IMR-90 (cell line): Measurements from ENCODE around the gene ZNF212. TPM values are rescaled to one million over a fixed set of nuclear protein-coding genes. Genes with fewer than 3 reads are reported as not detected.

Experiments
- ATAC-seq: fragments of 200-7000 bp; cut with Tn5 transposase; 2 replicates; pipeline ENCODE4 v1.9.1; 2020; ENCODE audit warnings: low read depth, mild to moderate bottlenecking, moderate library complexity
- BruUV-seq: library from RNA; stranded (reverse); fragments of 400-500 nt; replicated peaks from 2 replicates; lab custom pipeline; 2021; lab: Mats Ljungman, UMichigan
- CTCF ChIA-PET: fragments of 300-600 bp; formaldehyde crosslinking; extraction: SDS; loops from one replicate; lab custom pipeline; 2021; ENCODE audit warnings: antibody characterized with exemption; lab: Yijun Ruan, JAX
- POLR2A ChIA-PET: fragments of 300-600 bp; sonication (Branson Sonifier 250); formaldehyde crosslinking; loops from one replicate; lab custom pipeline; 2022; ENCODE audit warnings: antibody characterized with exemption; ENCODE audit not compliant: unreplicated experiment; lab: Charles Lee
- DNase-seq: peaks from one replicate; pipeline ENCODE4 v3.0.0; 2013
- H2AFZ ChIP-seq: replicated peaks from 2 replicates; pipeline ENCODE3; 2013; ENCODE audit warnings: low read length, mild to moderate bottlenecking; ENCODE audit not compliant: poor library complexity
- H2AK5ac ChIP-seq: 2 replicates; pipeline ENCODE4 v1.6.1; 2013; ENCODE audit warnings: low read depth, low read length, inconsistent platforms
- H2AK9ac ChIP-seq: replicated peaks from 2 replicates; pipeline ENCODE3; 2013; ENCODE audit warnings: mild to moderate bottlenecking, low read depth, low read length, moderate library complexity; ENCODE audit not compliant: poor library complexity
- H2BK120ac ChIP-seq: 2 replicates; pipeline ENCODE4 v1.6.1; 2013; ENCODE audit warnings: low read depth, low read length, inconsistent platforms
- H2BK15ac ChIP-seq: 3 replicates; pipeline ENCODE4 v1.6.1; 2013; ENCODE audit warnings: low read depth, low read length, inconsistent platforms
- H2BK20ac ChIP-seq: 2 replicates; pipeline ENCODE4 v1.6.1; 2013; ENCODE audit warnings: low read depth, mild to moderate bottlenecking, inconsistent platforms, low read length, moderate library complexity
- H2BK5ac ChIP-seq: 2 replicates; pipeline ENCODE4 v1.6.1; 2013; ENCODE audit warnings: mild to moderate bottlenecking, low read depth, low read length, inconsistent platforms; ENCODE audit not compliant: poor library complexity, severe bottlenecking
- H3K14ac ChIP-seq: replicated peaks from 2 replicates; pipeline ENCODE4 v1.6.1; 2013; ENCODE audit warnings: low read depth, low read length, inconsistent platforms
- H3K18ac ChIP-seq: 2 replicates; pipeline ENCODE4 v1.6.1; 2013; ENCODE audit warnings: low read depth, low read length, control low read depth
- H3K23ac ChIP-seq: 2 replicates; pipeline ENCODE4 v1.6.1; 2013; ENCODE audit warnings: low read depth, low read length, inconsistent platforms
- H3K27ac ChIP-seq: 2 replicates; pipeline ENCODE4 v1.5.1; 2013; ENCODE audit warnings: mild to moderate bottlenecking, control low read depth, low read length; ENCODE audit not compliant: insufficient read depth
- H3K27me3 ChIP-seq: 2 replicates; pipeline ENCODE4 v1.6.1; 2013; ENCODE audit warnings: low read length; ENCODE audit not compliant: control insufficient read depth, insufficient read depth
- H3K36me3 ChIP-seq: 2 replicates; pipeline ENCODE4 v1.6.1; 2013; ENCODE audit warnings: low read length, mixed read lengths; ENCODE audit not compliant: control insufficient read depth, insufficient read depth
- H3K4ac ChIP-seq: 2 replicates; pipeline ENCODE4 v1.6.1; 2013; ENCODE audit warnings: low read depth, low read length, inconsistent platforms
- H3K4me1 ChIP-seq: 2 replicates; pipeline ENCODE4 v1.6.1; 2013; ENCODE audit warnings: low read length, mixed read lengths; ENCODE audit not compliant: control insufficient read depth, insufficient read depth
- H3K4me2 ChIP-seq: 2 replicates; pipeline ENCODE4 v1.6.1; 2013; ENCODE audit warnings: low read depth, mild to moderate bottlenecking, control low read depth, low read length, moderate library complexity
- H3K4me3 ChIP-seq: 2 replicates; pipeline ENCODE4 v1.5.1; 2013; ENCODE audit warnings: low read depth, mild to moderate bottlenecking, control low read depth, low read length, moderate library complexity; ENCODE audit not compliant: insufficient read depth
- H3K56ac ChIP-seq: 2 replicates; pipeline ENCODE4 v1.6.1; 2013; ENCODE audit warnings: low read length, inconsistent platforms; ENCODE audit not compliant: insufficient read depth; ENCODE audit errors: extremely low read depth
- H3K79me1 ChIP-seq, 2 experiments: 2 replicates each; pipeline ENCODE4 v1.6.1; 2013; ENCODE audit warnings: low read length in 2 of 2, inconsistent platforms in 1 of 2, low read depth in 1 of 2
- H3K9ac ChIP-seq: 2 replicates; pipeline ENCODE4 v1.6.1; 2013; ENCODE audit warnings: low read depth, low read length, control low read depth
- H3K9me1 ChIP-seq: 2 replicates; pipeline ENCODE4 v1.6.1; 2013; ENCODE audit warnings: low read length, inconsistent platforms; ENCODE audit not compliant: insufficient read depth
- H3K9me3 ChIP-seq: 2 replicates; pipeline ENCODE4 v1.6.1; 2013; ENCODE audit warnings: low read length; ENCODE audit not compliant: control insufficient read depth, insufficient read depth
- H4K20me1 ChIP-seq: 2 replicates; pipeline ENCODE4 v1.6.1; 2013; ENCODE audit warnings: low read length, inconsistent platforms; ENCODE audit not compliant: insufficient read depth
- H4K5ac ChIP-seq: 2 replicates; pipeline ENCODE4 v1.6.1; 2013; ENCODE audit warnings: mild to moderate bottlenecking, low read depth, low read length, control low read depth
- H4K8ac ChIP-seq, 2 experiments: 2 replicates each; pipeline ENCODE4 v1.6.1; 2013; ENCODE audit warnings: low read depth in 2 of 2, low read length in 2 of 2, control low read depth in 1 of 2, inconsistent platforms in 1 of 2
- H4K91ac ChIP-seq: 2 replicates; pipeline ENCODE4 v1.6.1; 2013; ENCODE audit warnings: low read depth, low read length, inconsistent platforms; ENCODE audit not compliant: insufficient read depth
- ELK1 ChIP-seq: fragments of 150-350 bp; IDR thresholded peaks from 2 replicates; pipeline ENCODE4 v1.6.1; 2016; ENCODE audit warnings: low read depth, mild to moderate bottlenecking, low read length, moderate library complexity, borderline replicate concordance
- FOS ChIP-seq: fragments of 150-350 bp; IDR thresholded peaks from 2 replicates; pipeline ENCODE4 v1.6.1; 2016; ENCODE audit warnings: low read depth, low read length
- MAFK ChIP-seq: IDR thresholded peaks from 2 replicates; pipeline ENCODE4 v1.6.1; 2012; ENCODE audit warnings: low read depth, low read length, improper control_type of control experiment
- MAZ ChIP-seq: IDR thresholded peaks from 2 replicates; pipeline ENCODE4 v1.6.1; 2012; ENCODE audit warnings: low read depth, mild to moderate bottlenecking, low read length, improper control_type of control experiment, moderate library complexity, borderline replicate concordance
- MXI1 ChIP-seq: IDR thresholded peaks from 2 replicates; pipeline ENCODE4 v1.6.1; 2012; ENCODE audit warnings: low read depth, mild to moderate bottlenecking, low read length, moderate library complexity, borderline replicate concordance
- NFE2L2 ChIP-seq: fragments of 150-350 bp; IDR thresholded peaks from 2 replicates; pipeline ENCODE4 v1.6.1; 2016; ENCODE audit warnings: low read depth, mild to moderate bottlenecking, low read length
- SMC3 ChIP-seq: fragments of 150-350 bp; IDR thresholded peaks from 2 replicates; pipeline ENCODE4 v1.6.1; 2016; ENCODE audit warnings: low read depth, mild to moderate bottlenecking, antibody characterized with exemption, low read length, moderate library complexity
- USF2 ChIP-seq: fragments of 150-350 bp; IDR thresholded peaks from 2 replicates; pipeline ENCODE4 v1.6.1; 2017; ENCODE audit warnings: mild to moderate bottlenecking, antibody characterized with exemption, low read length, low read depth
- WGBS, 2 experiments: methylation state at CpG; one replicate each; pipeline versions ENCODE4 v1.1.5 to v1.1.7; 2013; ENCODE audit warnings: missing lambda C conversion rate in 2 of 2; ENCODE audit not compliant: insufficient read length in 1 of 2; ENCODE audit errors: extremely low coverage in 2 of 2; 5-methylcytosine and 5-hydroxymethylcytosine counted together
- dilution Hi-C: fragments of 300-500 bp; cut with HindIII; formaldehyde crosslinking; loops from one replicate; pipeline ENCODE4 v1.14.3; 2018; ENCODE audit warnings: low sequenced_read_pairs; ENCODE audit not compliant: unreplicated experiment
- in situ Hi-C: fragments of 300-500 bp; cut with MboI; formaldehyde crosslinking; loops from 3 replicates; pipeline ENCODE4 v1.14.3; 2019; ENCODE audit warnings: low sequenced_read_pairs, inconsistent platforms, mixed read lengths
- intact Hi-C: fragments of 100-400 bp; cut with micrococcal nuclease; formaldehyde crosslinking; loops from 2 replicates; pipeline ENCODE4 v1.10.0; 2022
- polyA plus RNA-seq, 3 experiments: library from polyadenylated mRNA; depleted of rRNA; stranded (reverse); fragments of >200 nt; gene quantifications; 2 replicates each; pipeline ENCODE4 v1.2.3, GENCODE V29; 2012; ENCODE audit warnings: low replicate concordance in 1 of 3
- total RNA-seq: library from RNA; depleted of rRNA; stranded (reverse); fragments of >200 nt; gene quantifications from 2 replicates; pipeline ENCODE4 v1.2.3, GENCODE V29; 2012
- TF ChIP-seq, protein P1 (sequence below): conservative IDR thresholded peaks from 2 replicates; pipeline ENCODE4 v1.5.1; 2012; ENCODE audit warnings: mild to moderate bottlenecking, low read depth, low read length, improper control_type of control experiment

Gene ZNF212
- total and polyA plus RNA-seq, 2 of the 4 experiments (the other 2 are of a cell fraction) = 3.8 to 5.1 TPM

DNA sequence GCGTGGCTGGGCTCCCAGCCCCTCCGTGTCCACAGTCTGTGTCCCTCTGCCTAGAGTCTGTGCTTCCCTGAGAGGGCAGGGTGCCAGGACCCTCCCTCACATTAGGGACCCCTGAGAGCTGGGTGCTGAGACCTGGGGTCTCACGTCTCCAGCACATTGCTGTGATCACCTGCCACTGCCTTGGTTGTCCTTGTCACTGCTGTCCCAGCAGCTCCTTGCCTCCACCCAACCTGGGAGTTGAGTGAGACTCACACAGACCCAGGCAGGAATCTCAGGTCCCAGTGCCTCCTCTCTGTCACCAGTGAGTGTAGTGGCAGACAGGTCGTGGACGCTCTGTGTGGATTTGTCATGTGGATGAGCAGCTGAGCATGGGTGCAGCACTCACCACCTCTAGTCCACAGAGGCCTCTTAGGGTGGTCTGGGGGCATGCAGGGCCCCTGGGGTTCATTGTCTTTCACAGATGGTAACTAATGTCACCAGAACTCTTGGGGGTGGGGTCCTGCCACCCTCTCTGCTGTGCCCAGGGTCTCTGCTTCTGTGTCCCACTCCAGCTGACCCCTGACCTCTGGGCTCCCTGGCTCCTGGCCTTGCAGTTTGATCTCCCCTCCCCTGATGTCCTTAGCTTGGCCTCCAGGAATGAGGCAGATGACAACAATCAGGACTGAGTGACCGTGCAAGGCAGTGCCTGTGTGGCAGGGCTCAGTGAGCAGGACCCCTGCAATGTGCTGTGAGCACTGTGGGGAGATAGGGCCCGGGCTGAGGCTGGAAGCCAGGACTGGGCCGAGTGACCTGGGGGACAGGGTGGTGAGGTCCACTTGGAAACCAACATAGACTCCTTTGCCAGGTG lies 41.4 kb downstream of the ZNF212 start (continued):
- no peak for TF ChIP-seq MXI1

DNA sequence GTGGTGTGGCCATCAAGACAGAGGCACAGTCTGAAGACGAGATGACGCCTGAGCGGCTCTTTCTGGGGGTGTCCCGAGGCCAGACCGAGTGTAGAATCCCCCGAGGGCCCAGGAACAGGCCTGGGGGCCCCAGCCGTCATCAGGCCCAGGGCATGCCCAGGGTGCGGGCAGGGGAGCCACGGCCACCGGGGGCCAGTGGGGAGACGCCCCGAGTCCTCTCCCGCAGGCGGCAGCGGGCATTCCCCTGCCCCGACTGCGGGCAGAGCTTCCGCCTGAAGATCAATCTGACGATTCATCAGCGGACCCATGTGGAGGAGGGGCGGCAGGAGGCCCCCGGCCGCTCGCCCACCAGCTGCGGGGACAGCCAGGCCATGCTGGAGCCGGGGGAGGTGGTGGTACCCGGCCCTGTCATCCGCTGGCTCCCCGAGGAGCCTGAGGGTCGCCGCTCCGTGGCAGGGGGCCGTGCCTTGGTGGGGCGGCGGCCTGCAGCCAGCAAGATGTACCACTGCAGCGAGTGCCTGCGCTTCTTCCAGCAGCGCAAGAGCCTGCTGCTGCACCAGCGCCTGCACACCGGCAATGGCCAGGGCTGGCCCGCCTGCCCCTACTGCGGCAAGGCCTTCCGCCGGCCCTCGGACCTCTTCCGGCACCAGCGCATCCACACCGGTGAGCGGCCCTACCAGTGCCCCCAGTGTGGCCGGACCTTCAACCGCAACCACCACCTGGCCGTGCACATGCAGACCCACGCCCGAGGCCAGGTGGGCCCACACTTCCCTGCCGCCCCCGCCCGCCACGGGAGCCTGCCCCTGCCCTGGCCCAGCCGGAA lies 42.3 kb downstream of the ZNF212 start:
- H4K5ac ChIP-seq = no peak overlapping the region
- dilution Hi-C loops = no loop called here
- H2BK20ac ChIP-seq = no peak overlapping the region
- H3K4me3 ChIP-seq = no peak overlapping the region
- no peak overlapping the region for H3K14ac ChIP-seq
- H2BK15ac ChIP-seq = no peak overlapping the region
- H4K8ac ChIP-seq = no peak overlapping the region
- no TSS peak for BruUV-seq
- WGBS, 2 experiments = 96% methylated on average over 35 of the region's 59 CpGs; no CpG with 5 or more reads in 1 of the 2 experiments
- in situ Hi-C loops = no loop called here
- no peak overlapping the region for H3K23ac ChIP-seq
- no peaks in the 10 kb centered on the region for H3K9me3 ChIP-seq
- H3K4ac ChIP-seq = no peak overlapping the region
- H2AK5ac ChIP-seq = no peak overlapping the region
- H3K79me1 ChIP-seq = peaks cover 0 to 3% of the 10 kb centered on the region in 2 experiments; a peak in 1 of 4 replicates
- H3K27me3 ChIP-seq = no peaks in the 10 kb centered on the region
- H3K18ac ChIP-seq = no peak overlapping the region
- ChIA-PET CTCF (no interaction called here), POLR2A (no interaction called here)
- H3K4me1 ChIP-seq = 0 out of 2 replicates have a peak, but pooled peaks cover 2% of the 10 kb centered on the region
- H3K9ac ChIP-seq = no peak overlapping the region
- H2BK5ac ChIP-seq = no peak overlapping the region
- peaks cover 32% of the 10 kb centered on the region for H3K36me3 ChIP-seq
- H3K4me2 ChIP-seq = no peak overlapping the region
- H3K27ac ChIP-seq = no peak overlapping the region
- H3K9me1 ChIP-seq = peaks cover 7% of the 10 kb centered on the region
- no peak overlapping the region for H2BK120ac ChIP-seq
- no peak overlapping the region for H4K91ac ChIP-seq
- intact Hi-C loops = no loop called here
- ATAC-seq = no peak
- H2AFZ ChIP-seq = no peak overlapping the region
- DNase-seq = no peak
- peaks cover 4% of the 10 kb centered on the region for H4K20me1 ChIP-seq
- H2AK9ac ChIP-seq = no peak overlapping the region
- no peak overlapping the region for H3K56ac ChIP-seq
- TF ChIP-seq MXI1 (no peak), MAZ (no peak), MAFK (no peak), FOS (no peak), SMC3 (no peak), NFE2L2 (no peak), USF2 (no peak), ELK1 (no peak)
- TF ChIP-seq, protein P1, sequence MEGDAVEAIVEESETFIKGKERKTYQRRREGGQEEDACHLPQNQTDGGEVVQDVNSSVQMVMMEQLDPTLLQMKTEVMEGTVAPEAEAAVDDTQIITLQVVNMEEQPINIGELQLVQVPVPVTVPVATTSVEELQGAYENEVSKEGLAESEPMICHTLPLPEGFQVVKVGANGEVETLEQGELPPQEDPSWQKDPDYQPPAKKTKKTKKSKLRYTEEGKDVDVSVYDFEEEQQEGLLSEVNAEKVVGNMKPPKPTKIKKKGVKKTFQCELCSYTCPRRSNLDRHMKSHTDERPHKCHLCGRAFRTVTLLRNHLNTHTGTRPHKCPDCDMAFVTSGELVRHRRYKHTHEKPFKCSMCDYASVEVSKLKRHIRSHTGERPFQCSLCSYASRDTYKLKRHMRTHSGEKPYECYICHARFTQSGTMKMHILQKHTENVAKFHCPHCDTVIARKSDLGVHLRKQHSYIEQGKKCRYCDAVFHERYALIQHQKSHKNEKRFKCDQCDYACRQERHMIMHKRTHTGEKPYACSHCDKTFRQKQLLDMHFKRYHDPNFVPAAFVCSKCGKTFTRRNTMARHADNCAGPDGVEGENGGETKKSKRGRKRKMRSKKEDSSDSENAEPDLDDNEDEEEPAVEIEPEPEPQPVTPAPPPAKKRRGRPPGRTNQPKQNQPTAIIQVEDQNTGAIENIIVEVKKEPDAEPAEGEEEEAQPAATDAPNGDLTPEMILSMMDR = no peak
